ENCODE results near the gene CLCN7.

The CLCN7 gene

GRCh38 chr16:1425616-1426370, 49.0 kb downstream of the CLCN7 start:
- DNase-seq (ENCODE audit: low read depth) = no peak
- no peak for TF ChIP-seq CTCF (conservative IDR thresholded peaks at IDR 0.05; ENCODE audit: low read length)

GRCh38 chr16:1424028-1424427, 50.8 kb downstream of the CLCN7 start:
- no peak for DNase-seq (ENCODE audit: low read depth)
- no peak overlapping the region for H3K4me3 ChIP-seq (ENCODE audit: low read length)
- TF ChIP-seq CTCF (conservative IDR thresholded peaks at IDR 0.05; ENCODE audit: low read length) = no peak

More at GRCh38 chr16:1425616-1426370, 49.0 kb downstream of the CLCN7 start:
- no peak overlapping the region for H3K4me3 ChIP-seq (ENCODE audit: low read length)

GRCh38 chr16:1422076-1422475, 52.8 kb downstream of the CLCN7 start:
- no peak for TF ChIP-seq CTCF (conservative IDR thresholded peaks at IDR 0.05; ENCODE audit: low read length)
- no peak overlapping the region for H3K4me3 ChIP-seq (ENCODE audit: low read length)
- DNase-seq (ENCODE audit: low read depth) = no peak

GRCh38 chr16:1420111-1420539, 54.7 kb downstream of the CLCN7 start:
- no peak for DNase-seq (ENCODE audit: low read depth)
- peak overlapping the region; percentile 98 for H3K4me3 ChIP-seq (ENCODE audit: low read length)
- TF ChIP-seq CTCF (conservative IDR thresholded peaks at IDR 0.05; ENCODE audit: low read length) = no peak

GRCh38 chr16:1416521-1416941, 58.3 kb downstream of the CLCN7 start:
- H3K4me3 ChIP-seq (ENCODE audit: low read length) = no peak overlapping the region
- TF ChIP-seq CTCF (conservative IDR thresholded peaks at IDR 0.05; ENCODE audit: low read length) = no peak
- no peak for DNase-seq (ENCODE audit: low read depth)

GRCh38 chr16:1414532-1415260, 60.1 kb downstream of the CLCN7 start, which contains the start of gene UNKL:
Gene UNKL, minus strand, starts transcription at chr16:1414704. Its CDS starts 13 bp downstream, at chr16:1414691.
- peak within 1 kb of the TSS; percentile 77 for H3K4me3 ChIP-seq (ENCODE audit: low read length)
- no peak for TF ChIP-seq CTCF (conservative IDR thresholded peaks at IDR 0.05; ENCODE audit: low read length)
- peak; percentile 52 for DNase-seq (ENCODE audit: low read depth)

Measured in AG10803 (cell line).